Measurements from ENCODE around the gene ZFTA. TPM values are rescaled to one million over a fixed set of nuclear protein-coding genes. Genes with fewer than 3 reads are reported as not detected.

ZFTA gene
- total RNA-seq, 6 experiments from 2014 or later = 4.8 to 10.7 (median 6.6) TPM

- ATAC-seq (no peak), DNase-seq (no peak)
- intact Hi-C loops (cut with DNase I) = no loop called here
- WGBS (ENCODE audit: insufficient coverage, low coverage, low lambda C conversion rate, missing lambda C conversion rate) = 94% methylated on average over 4 of the region's 4 CpGs
- TF ChIP-seq CTCF (IDR thresholded peaks at IDR 0.05) = no peak
- no peaks in the 10 kb centered on the region for H3K4me1 ChIP-seq
- no peaks in the 10 kb centered on the region for H3K27me3 ChIP-seq
- H3K27ac ChIP-seq = no peak overlapping the region
- H3K4me3 ChIP-seq = no peak overlapping the region
- H3K36me3 ChIP-seq = peaks cover 0 to 21% (median 8%) of the 10 kb centered on the region in 4 donors
- H3K9me3 ChIP-seq = no peaks in the 10 kb centered on the region
These were observed 19.0 kb downstream of the ZFTA start for GRCh38 chr11:63749624-63750023.

- WGBS (ENCODE audit: insufficient coverage, low coverage, low lambda C conversion rate, missing lambda C conversion rate) = 77% methylated on average over 3 of the region's 3 CpGs
- ATAC-seq (no peak), DNase-seq (no peak)
- no peak overlapping the region for H3K4me3 ChIP-seq
- no peaks in the 10 kb centered on the region for H3K4me1 ChIP-seq
- no peaks in the 10 kb centered on the region for H3K9me3 ChIP-seq
- peaks cover 0 to 11% (median 4%) of the 10 kb centered on the region in 4 donors for H3K36me3 ChIP-seq
- no peak for TF ChIP-seq POLR2A (IDR thresholded peaks at IDR 0.05)
- TF ChIP-seq CTCF (IDR thresholded peaks at IDR 0.05) = no peak
- intact Hi-C loops (cut with DNase I) = no loop called here
- no peak overlapping the region for H3K27ac ChIP-seq
- no peaks in the 10 kb centered on the region for H3K27me3 ChIP-seq
These were observed 21.6 kb downstream of the ZFTA start for GRCh38 chr11:63747011-63747410.

GRCh38 chr11:63745304-63746170 lies 23.0 kb downstream of the ZFTA start:
- ATAC-seq (peak; percentile 66 to 70 (median 67)), DNase-seq (no peak)
- TF ChIP-seq CTCF (IDR thresholded peaks at IDR 0.05) = peak; percentile 24 to 45 (median 36)
- no peak for TF ChIP-seq POLR2A (IDR thresholded peaks at IDR 0.05)
- H3K27ac ChIP-seq = no peak overlapping the region
- WGBS (ENCODE audit: insufficient coverage, low coverage, low lambda C conversion rate, missing lambda C conversion rate) = 61% methylated on average over 13 of the region's 13 CpGs
- H3K9me3 ChIP-seq = no peaks in the 10 kb centered on the region
- intact Hi-C loops (cut with DNase I) = no loop called here
- no peaks in the 10 kb centered on the region for H3K4me1 ChIP-seq
- no peak overlapping the region for H3K4me3 ChIP-seq
- no peaks in the 10 kb centered on the region for H3K27me3 ChIP-seq
- H3K36me3 ChIP-seq = peaks cover 0 to 2% (median 0%) of the 10 kb centered on the region in 4 donors

- H3K36me3 ChIP-seq = no peaks in the 10 kb centered on the region
- H3K4me1 ChIP-seq = no peaks in the 10 kb centered on the region
- ATAC-seq (peak; percentile 86 to 95 (median 90)), DNase-seq (peak in 2 of 3 donors; percentile 55 to 56)
- no peak for TF ChIP-seq POLR2A (IDR thresholded peaks at IDR 0.05)
- TF ChIP-seq CTCF (IDR thresholded peaks at IDR 0.05) = peak; percentile 87 to 99 (median 95)
- no peak overlapping the region for H3K27ac ChIP-seq
- intact Hi-C loops (cut with DNase I) = no loop called here
- no peaks in the 10 kb centered on the region for H3K9me3 ChIP-seq
- H3K27me3 ChIP-seq = no peaks in the 10 kb centered on the region
- no peak overlapping the region for H3K4me3 ChIP-seq
- WGBS (ENCODE audit: insufficient coverage, low coverage, low lambda C conversion rate, missing lambda C conversion rate) = 18% methylated on average over 8 of the region's 8 CpGs
These were observed 29.7 kb downstream of the ZFTA start for GRCh38 chr11:63738720-63739360.

Data from right lobe of liver (tissue), 6 donors.